Stimulated activated CD8-positive, alpha-beta memory T cell treated with anti-CD3 and anti-CD28 coated beads, Interleukin-15, amount 100 ng/mL, for 48 hours (primary cell): ENCODE data around the gene CREB3.
A peak's percentile ranks its signal among the peaks of the same experiment; 100 is the strongest.

Experiments
- DNase-seq, 2 donors: peaks; one replicate each; pipeline ENCODE4 v3.0.0-alpha.2; 2020; ENCODE audit warnings: low read depth in 2 of 2

Gene CREB3

GRCh38 chr9:35732185-35732799 is at the start of gene CREB3, which contains the start of gene TLN1:
TSS of gene CREB3 (plus strand) at chr9:35732666. CDS start at chr9:35732773, 107 bp downstream.
TSS of gene TLN1 (minus strand) at chr9:35732195. CDS start at chr9:35725694, 6,501 bp downstream.
- DNase-seq, result peak; percentile 97 to 98

GRCh38 chr9:35683323-35683722 is 49.1 kb upstream of the CREB3 start:
- DNase-seq, result no peak

GRCh38 chr9:35684921-35685320 is 47.5 kb upstream of the CREB3 start:
- no peak for DNase-seq

- no peak for DNase-seq
Observed at GRCh38 chr9:35685506-35685905, 47.0 kb upstream of the CREB3 start.

- no peak for DNase-seq
Observed at GRCh38 chr9:35686222-35687203, 46.0 kb upstream of the CREB3 start.

GRCh38 chr9:35687306-35687705 is 45.2 kb upstream of the CREB3 start:
- DNase-seq, result no peak

GRCh38 chr9:35687972-35688557 is 44.4 kb upstream of the CREB3 start:
- DNase-seq, result no peak

- no peak for DNase-seq
Observed at GRCh38 chr9:35688558-35689541, 43.6 kb upstream of the CREB3 start.

GRCh38 chr9:35689542-35690293 is 42.7 kb upstream of the CREB3 start, which contains the start of gene TPM2:
TSS of gene TPM2 (minus strand) at chr9:35689925. CDS start at chr9:35689817, 108 bp downstream.
- DNase-seq, result no peak

- DNase-seq, result no peak
Observed at GRCh38 chr9:35690294-35690613, 42.2 kb upstream of the CREB3 start.

GRCh38 chr9:35690614-35691333 is 41.7 kb upstream of the CREB3 start:
- DNase-seq, result peak in 1 of 2 donors; percentile 8

GRCh38 chr9:35691334-35691650 is 41.2 kb upstream of the CREB3 start:
- no peak for DNase-seq

- no peak for DNase-seq
Observed at GRCh38 chr9:35691757-35692301, 40.6 kb upstream of the CREB3 start.

GRCh38 chr9:35695943-35696401 is 36.5 kb upstream of the CREB3 start:
- no peak for DNase-seq

- DNase-seq, result peak in 1 of 2 donors; percentile 34
Observed at GRCh38 chr9:35696520-35697215, 35.8 kb upstream of the CREB3 start.

GRCh38 chr9:35697486-35697885 is 35.0 kb upstream of the CREB3 start:
- no peak for DNase-seq

GRCh38 chr9:35698231-35698630 is 34.2 kb upstream of the CREB3 start:
- no peak for DNase-seq

GRCh38 chr9:35700031-35700430 is 32.4 kb upstream of the CREB3 start:
- no peak for DNase-seq

GRCh38 chr9:35700942-35701341 is 31.5 kb upstream of the CREB3 start:
- no peak for DNase-seq
